ENCODE results near the gene PCSK1. TPM values are rescaled to one million over a fixed set of nuclear protein-coding genes. Genes with fewer than 3 reads are reported as not detected.
"Not testable (repeated sequence)": the region's sequence is repeated elsewhere in the genome, so short reads cannot be mapped to it uniquely, and the experiment has no call there.

The PCSK1 gene
- total RNA-seq, 2 experiments from 2014 or later, result not detected

DNA sequence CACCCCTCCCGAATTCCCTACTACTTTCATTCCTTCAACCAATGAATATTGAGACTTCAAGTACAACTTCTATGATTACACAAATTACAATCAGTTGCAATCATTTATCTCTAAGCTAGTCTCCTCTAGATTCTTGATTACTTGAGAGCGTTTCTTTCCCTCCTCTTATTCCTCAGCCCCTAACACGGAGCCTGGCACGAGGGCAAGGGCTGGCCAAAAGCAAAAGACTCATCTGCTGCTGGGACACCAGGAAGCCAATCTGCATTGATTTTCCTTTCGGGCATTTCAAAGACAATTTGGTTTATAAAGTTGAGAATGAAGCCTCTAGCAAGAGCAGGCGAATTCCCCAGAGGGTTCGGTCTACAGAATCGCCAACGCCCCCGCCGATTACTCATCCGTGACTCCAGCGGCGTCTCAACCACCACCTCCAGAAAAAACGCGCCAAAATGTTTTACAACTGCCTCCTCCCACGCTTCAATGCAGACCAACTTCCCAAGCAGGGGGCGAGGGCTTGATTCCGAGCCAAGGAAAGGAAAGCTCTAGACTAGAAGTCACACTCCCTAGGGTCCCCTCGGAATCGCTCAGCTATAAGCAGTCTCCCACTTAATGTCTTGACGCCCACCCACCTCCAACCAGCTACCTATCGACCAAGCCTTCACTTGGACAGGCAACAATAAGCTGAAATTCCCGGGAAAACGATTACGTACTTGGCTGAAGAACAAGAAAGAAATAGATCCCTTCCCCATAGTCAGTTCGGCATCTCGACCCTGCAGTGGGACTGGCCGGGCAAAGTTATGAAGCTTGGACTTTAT is 1.5 kb downstream of the PCSK1 start:
- ChIA-PET POLR2A (no interaction called here), CTCF (interaction anchor here (0.5 to 1.1 kb wide), 3 partner anchors 10 to 701 kb away, joined by 3 read pairs; no protein-coding TSS in a partner anchor)

DNA sequence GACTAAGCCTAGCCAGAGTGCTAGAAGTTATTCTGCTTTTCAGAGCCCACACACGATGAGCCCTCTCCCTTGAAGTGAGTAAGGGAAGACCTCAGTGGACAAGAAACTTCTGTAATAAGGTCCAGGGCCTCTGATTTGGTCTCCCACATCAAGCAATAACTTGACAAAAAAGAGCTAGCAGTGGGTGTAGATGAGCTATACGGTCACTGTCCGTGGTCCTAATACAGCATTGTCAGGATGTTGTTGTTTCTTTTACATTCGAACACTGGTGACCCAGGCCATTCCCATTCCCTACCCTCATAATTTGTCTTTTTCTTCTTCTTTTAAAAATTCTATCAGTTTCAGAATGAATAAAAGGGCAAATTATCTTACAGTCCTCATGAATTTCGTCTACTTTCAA is 5.2 kb downstream of the PCSK1 start:
- ChIA-PET POLR2A (no interaction called here), CTCF (no interaction called here)

DNA sequence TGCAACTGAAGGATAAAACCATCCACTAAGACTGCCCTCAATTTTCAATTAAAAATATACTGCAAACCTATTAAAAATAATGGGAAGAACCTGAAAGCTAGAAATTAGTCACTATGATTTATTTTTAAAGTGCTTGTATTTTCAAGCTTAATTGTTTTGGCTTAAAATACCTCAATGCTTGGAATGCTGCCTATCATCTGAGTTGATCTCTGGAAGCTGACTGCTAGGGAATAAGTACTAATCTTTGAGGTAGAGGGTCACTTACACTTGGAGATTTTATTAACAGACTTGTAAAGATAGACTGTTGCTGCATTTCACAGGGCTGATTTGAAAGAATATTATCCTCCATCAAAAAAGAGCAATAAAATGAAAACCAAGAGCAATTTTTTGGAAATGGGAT is 6.2 kb downstream of the PCSK1 start:
- POLR2A ChIA-PET, result no interaction called here

DNA sequence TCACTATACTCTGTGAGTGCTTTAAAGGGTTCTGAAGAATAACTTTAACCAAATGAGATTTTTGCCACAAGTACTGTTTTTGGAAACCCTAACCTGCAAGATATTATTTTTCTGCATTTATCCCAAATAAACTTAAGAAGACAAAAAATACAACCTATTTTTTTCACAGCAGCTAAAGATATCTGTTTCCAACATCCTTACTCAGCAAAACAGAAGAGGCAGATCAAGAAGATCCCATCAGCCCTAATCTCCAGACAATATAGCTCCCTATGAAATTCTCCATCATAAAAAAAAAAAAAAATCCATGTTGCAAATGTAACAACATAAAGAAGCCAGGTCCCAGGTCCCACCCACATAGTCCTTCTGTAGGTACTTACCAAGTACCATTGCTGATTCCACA is 7.6 kb downstream of the PCSK1 start:
- CTCF ChIA-PET, result interaction anchor here (0.7 kb wide), 1 partner anchor 170 kb away, joined by 3 read pairs; no protein-coding TSS in a partner anchor
- POLR2A ChIA-PET, result no interaction called here

More for the DNA sequence above, 6.2 kb downstream of the PCSK1 start:
- CTCF ChIA-PET, result interaction anchor here (0.6 kb wide), 1 partner anchor 717 kb away, joined by 3 read pairs; no protein-coding TSS in a partner anchor

DNA sequence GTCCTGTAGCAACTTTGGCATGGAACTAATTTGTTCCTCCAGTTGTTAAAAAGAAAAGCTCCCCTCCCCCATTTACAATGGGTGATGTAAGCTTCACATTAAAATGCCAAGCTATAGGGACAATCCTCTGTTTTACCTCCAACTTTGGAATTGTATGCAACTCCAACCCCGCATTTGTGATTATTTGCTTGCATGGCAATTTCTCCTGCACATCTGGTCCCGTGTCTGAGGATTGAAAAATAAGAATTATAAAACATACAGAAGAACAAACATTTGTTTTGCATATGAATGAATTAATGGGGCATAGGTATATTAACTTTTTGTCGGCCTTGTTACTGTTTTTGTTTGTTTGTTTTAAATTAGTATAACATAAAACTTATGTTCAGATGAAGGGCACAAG is 17.2 kb downstream of the PCSK1 start:
- ChIA-PET CTCF (no interaction called here), POLR2A (no interaction called here)

DNA sequence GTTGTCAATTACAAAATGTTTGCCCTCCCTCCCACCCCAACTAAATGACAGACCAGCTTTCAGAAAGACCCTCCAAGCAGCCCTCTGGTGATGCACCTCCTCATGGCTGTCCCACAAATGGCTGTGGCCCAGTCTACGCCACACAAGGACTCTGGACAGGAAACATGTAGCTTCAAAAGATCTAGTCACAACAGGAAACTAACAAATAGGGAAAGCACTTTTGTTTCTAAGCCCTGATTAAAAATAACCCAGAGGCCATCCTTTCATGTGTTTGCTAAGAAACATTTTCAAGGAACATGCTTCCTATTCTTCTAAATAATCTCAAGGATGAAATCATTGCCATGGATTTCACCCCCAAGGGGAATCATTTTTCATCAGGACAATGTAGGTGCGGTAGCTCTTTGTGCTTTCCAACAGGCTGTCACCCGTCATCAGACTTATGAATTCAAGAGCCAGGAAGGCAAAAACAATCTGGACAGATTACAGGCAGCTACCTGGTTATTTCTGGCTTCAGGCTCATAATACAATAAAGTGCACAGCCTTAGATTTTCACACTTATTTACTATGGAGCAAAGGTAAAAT is 20.1 kb downstream of the PCSK1 start:
- POLR2A ChIA-PET, result no interaction called here
- CTCF ChIA-PET, result no interaction called here

DNA sequence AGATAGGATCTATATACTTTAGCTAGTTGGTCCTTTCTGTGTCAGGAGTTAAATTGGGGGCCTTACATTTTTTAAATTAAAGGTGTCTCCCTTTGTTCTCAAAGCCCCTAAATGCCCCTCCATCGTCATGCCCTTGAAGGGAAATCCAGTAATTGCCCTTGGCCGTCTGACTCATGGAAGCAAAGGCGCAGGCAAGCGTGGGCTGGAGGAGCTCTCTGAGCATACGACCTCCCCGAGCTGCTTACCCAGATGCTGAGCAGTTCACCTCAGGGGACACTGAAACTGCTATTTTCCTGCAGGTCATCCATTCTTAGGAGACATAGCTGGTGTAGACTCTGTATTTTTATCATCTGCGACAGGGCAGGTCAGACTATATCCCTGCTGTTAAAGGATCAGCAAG is 23.0 kb downstream of the PCSK1 start:
- CTCF ChIA-PET, result no interaction called here

DNA sequence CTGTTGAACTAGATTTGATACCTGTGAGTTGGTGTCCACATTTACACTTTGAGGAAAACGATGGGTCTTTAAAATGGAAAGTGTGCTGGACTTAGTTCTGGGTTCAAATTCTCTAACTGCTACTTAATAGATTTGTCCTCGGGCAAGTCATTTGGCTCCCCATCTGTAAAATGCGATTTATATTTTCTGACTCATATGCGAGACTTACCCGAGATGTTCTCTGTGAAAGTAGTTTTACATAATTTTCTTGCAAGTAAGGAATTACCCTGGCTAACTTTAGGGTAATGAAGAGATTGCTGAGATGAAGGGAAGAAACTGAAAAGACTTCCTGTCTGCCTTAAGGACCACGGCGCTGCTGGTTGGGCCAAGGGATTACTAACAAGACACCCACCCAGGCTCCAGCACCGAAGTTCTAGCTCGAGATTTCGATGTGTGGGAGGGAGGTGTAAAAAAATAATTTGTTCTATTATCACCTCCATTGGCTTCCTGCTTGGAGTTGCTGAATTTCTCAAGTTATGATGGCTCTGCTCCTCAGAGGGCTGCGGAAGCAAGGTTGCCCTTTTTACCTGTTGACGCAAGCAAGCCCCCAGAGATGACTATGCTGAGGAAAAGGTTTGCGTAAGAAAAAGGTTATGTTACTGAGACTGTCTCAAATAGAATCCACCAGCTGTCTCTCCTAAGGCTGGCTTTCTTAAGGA is 24.1 kb downstream of the PCSK1 start:
- ChIA-PET CTCF (no interaction called here), POLR2A (no interaction called here)

More for the DNA sequence above, 23.0 kb downstream of the PCSK1 start:
- POLR2A ChIA-PET, result no interaction called here

DNA sequence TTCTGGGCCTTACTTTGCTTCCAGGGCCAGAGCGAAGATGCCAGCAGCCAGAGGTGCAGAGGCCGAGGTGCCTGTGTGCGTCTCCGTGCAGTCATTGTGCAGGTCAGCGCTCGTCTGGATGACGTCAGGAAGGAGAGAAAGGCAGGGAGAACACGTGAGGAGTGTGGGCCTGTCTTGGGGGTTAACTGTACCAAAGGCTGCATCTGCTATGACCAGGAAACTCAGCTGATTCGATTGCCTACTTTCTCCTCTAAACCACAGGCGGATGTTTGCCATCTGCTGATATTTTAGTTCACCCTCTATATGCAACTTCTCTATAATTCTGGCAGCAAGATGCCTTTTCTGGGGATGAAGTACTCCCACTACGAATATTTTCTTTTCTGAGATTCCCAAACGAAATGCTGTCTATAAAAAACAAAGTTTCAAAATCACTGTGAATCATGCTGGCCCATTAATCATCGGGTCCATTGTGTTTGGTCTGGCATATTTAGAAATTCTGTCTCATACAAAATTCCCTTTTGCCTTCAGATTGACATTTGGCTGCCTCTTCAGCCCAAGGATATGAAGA is 24.8 kb downstream of the PCSK1 start:
- ChIA-PET CTCF (no interaction called here), POLR2A (no interaction called here)

DNA sequence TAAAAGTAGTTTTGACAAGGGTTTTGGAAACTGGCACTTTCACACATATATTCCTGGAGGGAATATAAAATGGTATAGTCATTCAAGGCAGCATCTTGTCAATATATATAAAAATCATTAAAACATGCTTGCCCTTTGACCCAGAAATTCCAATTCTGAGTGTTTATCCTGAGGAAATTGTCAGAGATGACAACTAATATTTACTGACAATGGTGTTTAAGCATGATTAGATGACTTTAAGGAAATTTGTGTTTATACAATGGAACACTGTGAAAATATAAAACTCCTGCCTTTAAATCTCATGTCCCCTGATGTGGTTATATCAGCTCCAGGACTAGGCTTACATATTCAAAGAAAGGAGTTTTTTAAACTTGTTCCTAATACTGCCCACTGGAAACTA is 25.6 kb downstream of the PCSK1 start:
- CTCF ChIA-PET, result no interaction called here

DNA sequence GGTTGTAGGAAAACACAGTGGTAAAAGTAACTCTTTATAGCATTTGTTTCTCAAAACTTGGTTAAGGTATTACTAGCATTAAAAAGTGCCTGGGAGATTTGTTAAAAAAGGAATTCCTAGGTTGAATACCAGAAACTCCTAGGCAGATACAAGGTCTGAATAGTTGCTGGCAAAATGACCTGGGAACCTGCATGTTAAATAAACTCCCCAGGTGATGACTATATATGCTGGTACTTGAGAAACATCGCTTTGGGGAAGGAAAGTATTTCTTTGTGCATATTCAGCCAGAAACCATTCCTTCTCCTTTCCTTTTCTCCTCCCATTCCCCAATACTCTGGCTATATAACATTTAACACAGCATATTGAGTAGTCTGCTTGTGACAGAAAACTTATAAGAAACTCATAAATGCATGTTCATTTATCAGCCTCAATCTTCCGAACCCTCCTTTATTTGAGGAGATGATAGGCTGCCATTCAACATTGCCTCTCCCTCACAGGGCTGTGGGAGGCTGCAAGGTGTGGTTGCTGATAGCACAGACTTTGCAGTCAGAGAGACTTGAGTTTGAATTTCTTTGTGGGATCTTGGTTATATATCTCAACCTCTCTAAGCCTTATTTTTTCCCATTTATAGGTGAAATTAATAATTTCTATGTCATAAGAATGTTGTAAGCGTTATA is 28.7 kb downstream of the PCSK1 start:
- CTCF ChIA-PET, result no interaction called here

More for the DNA sequence above, 25.6 kb downstream of the PCSK1 start:
- POLR2A ChIA-PET, result no interaction called here

DNA sequence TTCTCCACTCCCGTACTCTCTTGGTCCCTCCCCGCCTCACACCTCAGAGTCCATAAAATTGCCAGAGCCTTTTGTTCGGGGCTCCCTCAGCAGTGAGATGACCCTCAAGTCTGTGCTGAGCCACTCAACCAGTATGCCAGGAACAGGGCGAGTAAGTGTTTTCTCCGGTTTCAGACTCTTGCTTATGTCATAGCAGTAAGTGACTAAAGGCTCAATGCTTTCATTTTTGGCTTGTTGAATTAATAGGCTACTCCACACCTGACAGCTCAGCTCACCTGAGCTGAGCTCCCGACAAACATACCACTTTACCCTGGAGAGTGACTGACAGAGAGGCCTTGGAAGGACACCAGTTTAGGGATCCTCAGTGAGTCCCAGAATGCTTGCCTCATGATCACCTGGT is 30.5 kb downstream of the PCSK1 start:
- ChIA-PET POLR2A (no interaction called here), CTCF (no interaction called here)

More for the DNA sequence above, 28.7 kb downstream of the PCSK1 start:
- POLR2A ChIA-PET, result no interaction called here

DNA sequence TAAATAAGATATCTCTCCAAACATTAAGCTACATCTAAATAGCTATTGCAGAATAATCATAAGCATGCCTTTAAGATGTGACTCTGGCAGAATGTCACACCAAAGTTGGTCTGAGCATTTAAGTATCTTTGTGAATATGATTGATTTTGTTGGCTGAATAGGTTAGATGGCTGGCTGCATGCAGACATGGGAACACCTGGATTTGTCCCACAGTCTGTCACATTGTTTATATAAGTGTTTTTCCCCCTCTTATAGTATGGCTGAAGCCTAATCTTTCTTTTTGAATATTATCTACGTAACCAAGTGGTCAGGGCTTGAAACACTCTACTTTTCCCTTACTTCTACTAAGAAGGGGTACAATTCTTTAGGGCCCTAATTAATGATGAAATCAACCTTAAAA is 36.2 kb downstream of the PCSK1 start:
- ChIA-PET CTCF (interaction anchor here (0.7 kb wide), 1 partner anchor 176 kb away, joined by 4 read pairs; no protein-coding TSS in a partner anchor), POLR2A (no interaction called here)

DNA sequence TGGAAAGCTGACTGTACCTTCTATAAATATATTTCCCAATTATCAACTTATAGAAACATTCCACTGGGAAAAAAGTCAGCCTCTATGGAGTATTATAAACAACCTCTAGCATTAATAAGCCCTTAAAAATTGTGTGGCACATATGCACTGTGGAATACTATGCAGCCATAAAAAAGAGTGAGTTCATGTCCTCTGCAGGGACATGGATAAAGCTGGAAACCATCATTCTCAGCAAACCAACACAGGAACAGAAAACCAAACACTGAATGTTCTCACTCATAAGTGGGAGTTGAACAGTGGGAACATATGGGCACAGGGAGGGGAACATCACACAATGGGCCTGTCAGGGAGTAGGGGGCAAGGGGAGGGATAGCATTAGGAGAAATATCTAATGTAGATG is 37.8 kb downstream of the PCSK1 start:
- POLR2A ChIA-PET, result not testable (repeated sequence)

DNA sequence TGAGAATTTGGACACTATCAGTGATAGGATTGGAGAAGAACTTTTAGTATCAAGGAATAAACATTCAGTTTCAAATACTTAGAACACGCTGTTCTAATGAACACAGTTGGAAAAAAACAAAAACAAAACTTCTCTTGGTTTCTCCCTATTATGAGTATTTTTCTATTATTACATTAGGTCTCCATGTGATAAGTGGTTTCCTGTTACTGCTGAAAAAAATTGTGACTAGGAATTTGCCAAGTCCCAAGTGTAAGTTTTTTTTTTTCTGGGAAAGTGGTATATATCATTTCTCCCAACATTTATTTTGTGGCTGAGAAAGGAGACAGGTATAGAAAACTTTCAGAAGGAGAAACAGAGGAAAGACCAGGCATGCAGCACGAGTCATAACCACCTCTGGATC is 41.1 kb downstream of the PCSK1 start:
- ChIA-PET CTCF (no interaction called here), POLR2A (interaction anchor here (0.5 kb wide), 1 partner anchor 230 kb away, joined by 3 read pairs; no protein-coding TSS in a partner anchor)

More for the DNA sequence above, 37.8 kb downstream of the PCSK1 start:
- CTCF ChIA-PET, result not testable (repeated sequence)

DNA sequence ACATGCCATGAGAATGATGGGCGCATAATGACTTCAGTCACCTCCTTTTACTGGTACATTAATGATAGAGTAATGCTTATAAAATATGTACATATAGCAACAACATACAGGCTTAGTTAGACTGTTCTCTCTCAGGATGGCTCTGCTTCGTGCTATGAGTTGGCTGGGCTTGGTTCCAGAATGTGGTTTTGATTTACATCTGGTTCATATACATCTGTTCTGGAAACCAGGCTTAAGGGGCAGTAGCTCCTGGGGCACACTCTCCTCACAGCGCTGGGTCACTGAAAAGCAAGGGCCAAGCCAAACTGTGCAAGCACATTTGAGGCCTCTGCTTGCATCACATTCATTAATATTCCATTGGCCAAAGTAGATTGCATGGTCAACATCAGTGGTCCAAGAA is 44.9 kb downstream of the PCSK1 start:
- ChIA-PET POLR2A (no interaction called here), CTCF (no interaction called here)

DNA sequence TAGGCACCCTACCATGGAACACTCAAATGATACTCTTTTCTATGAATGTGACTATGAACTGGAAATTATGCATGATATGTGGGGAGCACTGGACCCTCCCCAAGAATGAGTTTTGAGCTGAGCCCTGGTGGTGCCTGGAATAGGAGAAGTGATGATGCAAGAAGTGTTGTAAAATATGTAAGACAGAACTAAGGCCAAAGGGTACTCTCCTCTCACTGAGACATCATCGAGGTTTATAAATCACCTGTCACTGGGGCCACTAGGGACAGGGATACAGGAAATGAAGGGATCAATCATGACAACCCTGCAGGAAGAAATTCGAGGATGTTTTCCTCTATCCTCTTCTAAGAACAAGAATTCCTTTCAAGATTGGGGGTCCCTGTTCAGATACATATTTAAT is 45.4 kb downstream of the PCSK1 start:
- CTCF ChIA-PET, result no interaction called here

DNA sequence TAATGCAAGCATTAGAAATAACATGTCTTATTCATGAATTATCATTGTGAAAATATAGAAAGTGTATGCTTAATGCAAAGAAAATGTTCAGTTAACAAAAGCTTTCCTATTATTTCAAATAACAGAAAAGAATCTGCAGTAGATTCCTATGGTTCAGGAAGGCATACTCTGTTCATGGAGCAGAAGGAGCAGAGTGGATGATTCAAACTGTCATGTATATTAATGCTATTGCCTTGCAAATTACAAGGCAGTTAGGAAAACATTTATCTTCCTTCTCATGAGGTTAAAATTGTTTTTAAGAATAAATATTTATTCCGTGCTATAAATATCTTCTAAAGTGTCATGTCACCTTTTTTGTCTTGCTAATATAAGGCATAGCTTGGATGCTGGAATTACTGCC is 47.5 kb downstream of the PCSK1 start:
- ChIA-PET CTCF (no interaction called here), POLR2A (no interaction called here)

More for the DNA sequence above, 45.4 kb downstream of the PCSK1 start:
- POLR2A ChIA-PET, result no interaction called here

DNA sequence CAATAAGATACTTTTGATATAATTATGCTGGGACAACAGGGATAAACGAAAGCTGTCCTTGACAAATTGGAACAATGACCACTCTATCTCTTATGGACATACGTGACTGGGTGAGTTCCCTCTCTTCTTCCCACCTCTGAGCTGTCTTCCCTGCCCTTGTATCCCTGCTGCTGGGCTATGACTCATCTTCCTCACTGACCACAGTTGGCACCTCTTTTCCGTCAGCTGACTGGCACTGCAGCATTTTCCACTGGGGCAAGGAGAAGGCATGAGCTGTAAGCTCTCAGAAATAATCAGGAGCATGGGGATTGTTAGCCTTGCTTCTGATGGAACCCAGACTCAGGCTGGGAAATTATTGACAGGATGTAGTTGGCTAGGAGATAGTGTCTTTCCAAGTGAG is 48.7 kb downstream of the PCSK1 start:
- POLR2A ChIA-PET, result no interaction called here
- CTCF ChIA-PET, result no interaction called here

DNA sequence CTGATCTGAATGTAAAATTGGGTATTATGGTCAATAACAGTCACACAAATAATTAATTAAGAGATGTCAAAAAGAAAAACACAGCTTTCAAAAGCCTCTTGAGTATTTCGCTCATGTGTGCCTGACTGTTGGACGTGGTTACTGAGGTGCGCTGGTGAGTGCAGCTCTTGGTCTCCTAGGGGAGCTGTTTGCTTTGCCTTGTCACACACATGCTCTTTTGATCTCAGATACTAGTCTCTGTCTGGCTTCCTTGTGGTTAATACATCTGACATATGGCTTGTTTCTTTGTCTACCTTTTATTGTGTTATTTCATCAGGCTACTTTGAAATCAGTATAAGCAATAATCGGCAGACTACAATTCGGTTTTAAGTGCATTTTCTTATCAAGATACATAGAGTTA is 51.5 kb downstream of the PCSK1 start:
- CTCF ChIA-PET, result interaction anchor here (0.6 kb wide), 1 partner anchor 254 kb away, joined by 3 read pairs; no protein-coding TSS in a partner anchor
- POLR2A ChIA-PET, result no interaction called here

Data from activated CD8-positive, alpha-beta memory T cell treated with anti-CD3 and anti-CD28 coated beads for 36 hours (primary cell).